GM23248 (cell line): Measurements from ENCODE around the gene PSMA7.

ENCODE experiments used
- EZH2 ChIP-seq: fragments of 200-600 bp; sonication (generic); IDR thresholded peaks from 2 replicates; pipeline ENCODE4 v1.6.1; 2018; ENCODE audit warnings: antibody characterized with exemption, mild to moderate bottlenecking; ENCODE audit not compliant: insufficient read depth, poor library complexity, severe bottlenecking
- EZH2phosphoT487 ChIP-seq: fragments of 200-600 bp; sonication (generic); IDR thresholded peaks from 2 replicates; pipeline ENCODE4 v1.6.1; 2018; ENCODE audit warnings: antibody characterized with exemption, moderate library complexity, mild to moderate bottlenecking, low read depth; ENCODE audit not compliant: insufficient read depth

GRCh38 chr20:62112368-62112767, 30.8 kb downstream of the PSMA7 start:
- no peak for TF ChIP-seq EZH2phosphoT487
- no peak for TF ChIP-seq EZH2
